ENCODE results near the gene COA8. TPM values are rescaled to one million over a fixed set of nuclear protein-coding genes. Genes with fewer than 3 reads are reported as not detected.

COA8 gene
- total and polyA plus RNA-seq, 2 of the 13 experiments (the other 11 are each of a cell fraction or from before 2014, with no cell fraction given) = 10.9 to 25.1 TPM

DNA sequence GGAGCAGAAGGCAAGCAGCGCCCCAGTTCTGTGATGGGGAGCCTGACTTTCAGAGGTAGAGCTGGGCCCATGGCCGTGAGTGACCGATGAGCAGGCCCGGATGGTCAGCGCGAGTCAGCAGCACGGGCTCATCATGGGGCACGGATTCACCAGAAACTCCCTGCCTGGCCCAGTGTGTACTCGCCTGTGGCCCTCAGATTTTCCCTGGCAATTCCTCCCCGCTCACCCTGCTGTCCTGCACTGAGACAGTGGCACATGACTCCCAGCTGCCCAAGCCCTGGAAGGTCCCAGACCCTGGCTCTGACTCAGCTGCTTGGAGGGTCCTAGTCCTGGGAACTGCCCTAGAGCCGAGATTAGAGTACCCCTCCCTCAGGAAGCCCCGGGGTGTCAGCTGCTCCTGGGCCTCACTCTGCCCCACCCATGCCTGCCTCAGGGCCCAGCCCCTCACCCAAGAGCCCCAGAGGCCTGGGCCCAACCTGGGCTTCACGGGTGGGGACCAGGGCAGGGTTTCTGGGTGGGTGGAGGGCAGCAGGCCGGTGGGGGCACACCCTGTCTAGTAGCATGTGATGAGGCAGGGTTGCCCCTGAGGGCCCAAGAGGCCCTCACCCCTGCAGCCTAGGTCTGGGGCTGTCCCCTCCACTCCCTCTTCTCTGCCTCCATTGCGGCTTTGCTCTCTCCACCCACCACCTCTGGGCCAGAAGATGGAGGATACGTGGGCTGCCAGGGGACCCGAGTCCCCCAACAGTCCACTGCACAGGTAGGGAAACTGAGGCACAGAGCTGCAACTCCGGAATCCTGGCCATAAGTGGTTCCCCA, 25.4 kb upstream of the COA8 start:
- Histone ChIP-seq H3K36me3 (replicated peaks in 1 of 2; ENCODE audit: control insufficient read depth in 1 of 2, insufficient read depth in 2 of 2, low read length in 2 of 2) (peaks cover 1 to 2% of the 10 kb centered on the region in 2 experiments; a peak in 3 of 5 replicates), H2AFZ (ENCODE audit: low read length) (no peak overlapping the region), H3K9me3 (ENCODE audit: low read length) (no peaks in the 10 kb centered on the region), H3K27me3 (ENCODE audit: control insufficient read depth in 1 of 2, insufficient read depth in 2 of 2, low read length in 2 of 2) (peaks cover 2 to 18% of the 10 kb centered on the region in 2 experiments; a peak in 2 of 5 replicates), H3K4me2 (ENCODE audit: low read depth, low read length) (no peak overlapping the region), H3K4me1 (ENCODE audit: insufficient read depth, low read length) (peaks cover 41% of the 10 kb centered on the region), H3K79me2 (ENCODE audit: insufficient read depth, low read length) (no peaks in the 10 kb centered on the region), H3K4me3 (replicated peaks in 1 of 3; ENCODE audit: insufficient read depth in 1 of 3, low read depth in 2 of 3, low read length in 3 of 3) (no peak overlapping the region), H4K20me1 (ENCODE audit: insufficient read depth, low read length) (no peaks in the 10 kb centered on the region), H3K27ac (ENCODE audit: extremely low read length, insufficient read depth, low read length) (no peak overlapping the region), H3K9ac (ENCODE audit: insufficient read depth, low read depth, low read length) (no peak overlapping the region)
- WGBS (ENCODE audit: low lambda C conversion rate) = 74% methylated on average over 6 of the region's 18 CpGs
- BruUV-seq (replicated peaks) = no TSS peak
- DNase-seq (ENCODE audit: low spot score) (no peak), ATAC-seq (no peak), FAIRE-seq (no peak)
- intact Hi-C loops (cut with micrococcal nuclease; ENCODE audit: unreplicated experiment) = no loop called here
- in situ Hi-C loops (cut with HindIII; ENCODE audit: extremely low pct_ligation_motif_present, low pct_unique_long_range_greater_than_20kb) = no loop called here
- POLR2A ChIA-PET = interaction anchor here (1.4 to 6.9 kb wide), 4 partner anchors 8 to 24 kb away, joined by 3 to 37 read pairs (median 8); partner anchors contain the start of genes BAG5, CKB, COA8 and TRMT61A
- CTCF ChIA-PET (ENCODE audit: low intra/inter-chr PET ratio, low total read pairs) = no interaction called here
- TF ChIP-seq MED8 (CRISPR knock-in tag; IDR thresholded peaks at IDR 0.05; ENCODE audit: insufficient replicate concordance) (no peak), AGO2 (optimal IDR thresholded peaks at IDR 0.05; ENCODE audit: low read depth, low read length) (peak; percentile 74), CEBPB (IDR thresholded peaks at IDR 0.05; ENCODE audit: borderline replicate concordance, low read depth, low read length) (no peak), TAF1 (CRISPR knock-in tag; IDR thresholded peaks at IDR 0.05) (no peak), ZSCAN25 (CRISPR knock-in tag; IDR thresholded peaks at IDR 0.05) (no peak), HNRNPLL (IDR thresholded peaks at IDR 0.05; ENCODE audit: low read depth, low read length, poor library complexity, severe bottlenecking) (peak; percentile 17), SETDB1 (CRISPR knock-in tag; IDR thresholded peaks at IDR 0.05; ENCODE audit: borderline replicate concordance) (no peak), GATAD1 (CRISPR knock-in tag; IDR thresholded peaks at IDR 0.05) (no peak), ZNF468 (CRISPR knock-in tag; IDR thresholded peaks at IDR 0.05) (no peak), DR1 (CRISPR knock-in tag; IDR thresholded peaks at IDR 0.05) (no peak), MAF1 (CRISPR knock-in tag; IDR thresholded peaks at IDR 0.05; ENCODE audit: borderline replicate concordance) (no peak), KLF13 (CRISPR knock-in tag; IDR thresholded peaks at IDR 0.05) (no peak), ZBTB38 (CRISPR knock-in tag; IDR thresholded peaks at IDR 0.05) (peak; percentile 47; the same call in 1 of the 2 replicates), MTF2 (CRISPR knock-in tag; IDR thresholded peaks at IDR 0.05; ENCODE audit: borderline replicate concordance) (no peak), POLR2AphosphoS2 (IDR thresholded peaks at IDR 0.05; ENCODE audit: low read depth, low read length) (0 out of 2 replicates have a peak, but pooled peaks have one; percentile 13), ZFP82 (CRISPR knock-in tag; IDR thresholded peaks at IDR 0.05; ENCODE audit: borderline replicate concordance) (no peak), FOSL2 (CRISPR knock-in tag; IDR thresholded peaks at IDR 0.05) (no peak)
- TF ChIP-seq, protein P1, sequence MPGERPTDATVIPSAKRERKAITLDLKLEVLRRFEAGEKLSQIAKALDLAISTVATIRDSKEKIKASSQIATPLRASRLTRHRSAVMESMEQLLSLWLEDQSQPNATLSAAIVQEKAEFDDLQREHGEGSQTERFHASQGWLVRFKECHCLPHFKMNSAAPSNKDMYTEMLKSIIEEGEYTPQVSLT (CRISPR knock-in tag; IDR thresholded peaks at IDR 0.05; ENCODE audit: borderline replicate concordance, low read depth) = no peak
- TF ChIP-seq, protein P2, sequence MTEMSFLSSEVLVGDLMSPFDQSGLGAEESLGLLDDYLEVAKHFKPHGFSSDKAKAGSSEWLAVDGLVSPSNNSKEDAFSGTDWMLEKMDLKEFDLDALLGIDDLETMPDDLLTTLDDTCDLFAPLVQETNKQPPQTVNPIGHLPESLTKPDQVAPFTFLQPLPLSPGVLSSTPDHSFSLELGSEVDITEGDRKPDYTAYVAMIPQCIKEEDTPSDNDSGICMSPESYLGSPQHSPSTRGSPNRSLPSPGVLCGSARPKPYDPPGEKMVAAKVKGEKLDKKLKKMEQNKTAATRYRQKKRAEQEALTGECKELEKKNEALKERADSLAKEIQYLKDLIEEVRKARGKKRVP (CRISPR knock-in tag; IDR thresholded peaks at IDR 0.05) = no peak
- TF ChIP-seq, protein P3, sequence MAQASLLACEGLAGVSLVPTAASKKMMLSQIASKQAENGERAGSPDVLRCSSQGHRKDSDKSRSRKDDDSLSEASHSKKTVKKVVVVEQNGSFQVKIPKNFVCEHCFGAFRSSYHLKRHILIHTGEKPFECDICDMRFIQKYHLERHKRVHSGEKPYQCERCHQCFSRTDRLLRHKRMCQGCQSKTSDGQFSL (CRISPR knock-in tag; IDR thresholded peaks at IDR 0.05) = peak; percentile 44; the same call in 1 of the 2 replicates
- TF ChIP-seq, protein P4, sequence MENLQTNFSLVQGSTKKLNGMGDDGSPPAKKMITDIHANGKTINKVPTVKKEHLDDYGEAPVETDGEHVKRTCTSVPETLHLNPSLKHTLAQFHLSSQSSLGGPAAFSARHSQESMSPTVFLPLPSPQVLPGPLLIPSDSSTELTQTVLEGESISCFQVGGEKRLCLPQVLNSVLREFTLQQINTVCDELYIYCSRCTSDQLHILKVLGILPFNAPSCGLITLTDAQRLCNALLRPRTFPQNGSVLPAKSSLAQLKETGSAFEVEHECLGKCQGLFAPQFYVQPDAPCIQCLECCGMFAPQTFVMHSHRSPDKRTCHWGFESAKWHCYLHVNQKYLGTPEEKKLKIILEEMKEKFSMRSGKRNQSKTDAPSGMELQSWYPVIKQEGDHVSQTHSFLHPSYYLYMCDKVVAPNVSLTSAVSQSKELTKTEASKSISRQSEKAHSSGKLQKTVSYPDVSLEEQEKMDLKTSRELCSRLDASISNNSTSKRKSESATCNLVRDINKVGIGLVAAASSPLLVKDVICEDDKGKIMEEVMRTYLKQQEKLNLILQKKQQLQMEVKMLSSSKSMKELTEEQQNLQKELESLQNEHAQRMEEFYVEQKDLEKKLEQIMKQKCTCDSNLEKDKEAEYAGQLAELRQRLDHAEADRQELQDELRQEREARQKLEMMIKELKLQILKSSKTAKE (CRISPR knock-in tag; IDR thresholded peaks at IDR 0.05; ENCODE audit: borderline replicate concordance) = no peak

Data from HepG2 (cell line).